HG03575 (cell line): Measurements from ENCODE around the gene ITSN1.
"Not testable (repeated sequence)": the region's sequence is repeated elsewhere in the genome, so short reads cannot be mapped to it uniquely, and the experiment has no call there.

Experiments
- ATAC-seq: cut with Tn5 transposase; IDR thresholded peaks from one replicate; pipeline ENCODE4 v1.9.1; 2021; ENCODE audit not compliant: unreplicated experiment, insufficient number of reproducible peaks, low FRiP score; ENCODE audit errors: extremely low read depth

ITSN1 gene

DNA sequence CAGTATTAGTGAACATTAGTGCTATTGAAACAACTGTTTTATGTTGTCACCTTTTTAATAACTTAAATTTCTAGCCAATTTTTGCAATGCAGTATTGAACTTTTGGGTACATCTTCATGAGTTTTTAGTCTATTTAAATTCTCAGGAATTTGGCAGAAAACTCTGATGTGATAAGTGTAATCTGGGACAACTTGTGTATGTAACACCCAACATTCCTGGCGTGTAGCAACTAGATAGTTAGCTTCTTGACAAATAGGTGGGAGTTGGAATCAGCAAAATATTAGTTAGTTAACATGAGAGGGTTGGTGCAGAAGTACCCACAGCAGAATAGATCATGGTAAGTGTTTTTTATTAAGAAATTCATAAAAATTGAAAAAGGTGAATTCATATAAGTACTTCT lies 111.6 kb downstream of the ITSN1 start:
- no peak for ATAC-seq

DNA sequence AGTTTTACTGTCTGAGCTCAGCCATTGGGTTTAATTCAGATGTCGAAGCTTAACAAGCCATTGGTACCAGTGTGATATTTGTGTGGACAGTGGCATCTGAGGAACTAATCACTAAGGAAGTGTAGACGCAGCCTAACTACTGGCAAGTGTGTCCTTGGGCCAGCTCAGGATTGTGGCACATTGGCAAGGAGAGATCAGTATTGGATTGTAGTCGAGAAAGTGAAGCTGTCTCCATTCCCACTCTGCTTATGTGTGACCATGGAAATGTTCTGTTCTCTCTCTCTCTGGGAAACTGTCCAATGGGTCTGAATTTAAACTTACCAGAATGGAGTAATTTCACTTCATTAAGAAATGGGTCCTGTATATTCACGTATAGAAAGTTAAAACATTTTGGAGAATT lies 112.2 kb downstream of the ITSN1 start:
- no peak for ATAC-seq

DNA sequence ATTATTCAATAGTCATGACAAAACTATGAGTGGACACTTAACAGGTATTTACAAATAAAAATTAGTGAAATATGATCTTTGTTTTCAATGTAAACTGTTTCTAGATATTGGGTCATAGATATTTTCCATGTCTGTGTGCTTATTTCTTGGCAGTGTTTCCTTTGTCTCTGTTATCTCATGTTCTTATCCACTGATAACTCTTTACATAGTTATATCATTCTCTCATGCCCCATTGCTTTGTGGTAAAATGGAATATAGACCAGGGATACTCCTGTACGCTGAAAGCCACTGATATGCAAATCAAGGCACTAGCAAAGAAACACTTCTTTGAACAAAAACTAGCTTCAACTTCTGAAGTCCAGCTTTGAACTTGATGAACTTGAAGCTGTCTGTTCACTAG lies 113.1 kb downstream of the ITSN1 start:
- no peak for ATAC-seq

DNA sequence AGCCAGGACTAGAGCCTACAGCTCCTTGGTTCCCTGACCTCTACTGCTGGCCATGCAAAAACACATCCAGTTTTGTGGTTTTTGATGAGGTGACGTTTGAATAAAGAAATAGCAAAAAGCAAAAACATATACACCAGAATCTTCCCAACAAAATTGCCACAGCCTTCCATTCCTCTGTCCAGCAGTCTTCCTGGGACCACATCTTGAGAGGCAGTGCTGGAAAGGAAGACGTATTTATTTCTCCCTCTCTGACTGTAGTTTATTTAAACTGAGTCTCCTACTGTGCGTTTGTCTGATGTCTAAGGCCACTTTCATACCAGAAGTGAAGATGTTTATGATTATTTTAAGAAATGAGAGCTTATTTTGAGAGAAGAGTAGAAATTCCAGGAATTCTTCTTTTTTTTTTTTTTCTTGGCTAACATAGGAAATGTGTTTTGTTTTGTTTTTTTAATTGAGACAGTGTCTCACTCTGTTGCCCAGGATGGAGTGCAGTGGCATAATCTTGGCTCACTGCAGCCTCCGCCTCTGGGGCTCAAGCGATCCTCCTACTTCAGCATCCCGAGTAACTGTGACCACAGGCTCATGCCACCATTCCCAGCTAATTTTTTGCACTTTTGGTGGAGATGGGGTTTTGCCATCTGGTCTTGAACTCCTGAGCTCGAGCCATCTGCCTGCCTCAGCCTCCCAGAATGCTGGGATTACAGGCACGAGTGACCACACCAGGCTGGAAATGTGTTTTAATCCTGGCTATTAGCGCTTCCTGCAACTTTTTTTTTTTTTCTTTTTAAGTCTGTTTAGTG lies 118.5 kb downstream of the ITSN1 start:
- no peak for ATAC-seq

DNA sequence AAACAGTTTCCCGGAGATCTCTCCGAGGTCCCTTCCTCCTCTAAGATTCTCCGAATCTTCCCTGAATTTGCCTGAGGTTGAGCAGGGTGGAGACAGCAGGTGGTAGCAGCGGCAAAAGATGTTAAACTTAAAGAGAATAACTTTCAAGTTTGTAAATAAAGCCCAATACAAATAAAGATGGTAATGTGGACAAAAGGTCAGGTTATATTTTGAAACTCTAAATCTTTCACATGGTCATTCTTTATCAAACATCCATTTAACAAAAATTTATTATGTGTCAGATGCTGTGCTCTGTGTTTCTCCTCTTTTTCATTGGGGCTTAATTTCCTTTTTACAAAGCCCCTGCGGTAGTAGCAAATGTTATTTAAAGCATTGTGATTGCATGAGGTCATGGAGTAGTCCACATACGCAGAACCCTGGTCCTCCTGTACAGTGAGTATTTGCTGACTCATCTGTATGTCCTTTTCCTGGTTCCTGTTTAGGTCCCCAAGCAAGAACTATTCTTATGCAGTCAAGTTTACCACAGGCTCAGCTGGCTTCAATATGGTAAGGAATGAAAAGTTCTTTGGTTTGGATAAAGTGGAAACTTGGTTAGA lies 119.2 kb downstream of the ITSN1 start:
- ATAC-seq = no peak

DNA sequence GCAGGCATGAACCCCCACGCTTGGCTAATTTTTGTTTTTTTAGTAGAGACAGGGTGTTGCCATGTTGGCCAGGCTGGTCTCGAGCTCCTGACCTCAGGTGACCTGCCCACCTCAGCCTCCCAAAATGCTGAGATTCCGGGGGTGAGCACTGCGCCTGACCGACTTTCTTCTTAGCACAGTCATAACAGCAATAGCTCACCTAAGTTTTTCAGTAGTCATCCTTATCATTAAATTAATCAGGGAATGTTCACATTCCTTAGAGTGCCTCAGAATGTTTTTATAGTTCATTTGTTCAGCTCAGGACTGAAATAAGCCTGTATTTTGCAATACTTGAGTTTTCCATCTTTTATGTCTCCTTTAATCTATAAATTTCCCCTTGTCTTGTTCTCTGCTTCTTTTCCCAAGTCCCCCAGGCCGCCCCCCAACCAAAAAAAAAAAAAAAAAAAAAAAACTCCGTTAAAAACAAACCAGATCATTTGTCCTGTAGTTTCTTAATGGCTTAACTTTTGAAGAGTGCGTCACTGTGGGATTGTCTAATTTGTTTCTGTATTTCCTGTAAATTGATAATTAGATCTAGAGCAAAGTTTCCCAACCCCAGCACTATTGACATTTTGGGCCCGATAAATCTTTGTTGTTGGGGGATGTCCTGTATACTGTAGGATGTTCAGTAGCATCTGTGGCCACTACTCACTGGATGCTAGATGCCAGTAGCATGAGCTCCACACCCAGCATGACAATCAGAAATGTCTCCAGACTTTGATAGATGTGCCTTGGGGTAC lies 120.7 kb downstream of the ITSN1 start:
- no peak for ATAC-seq

DNA sequence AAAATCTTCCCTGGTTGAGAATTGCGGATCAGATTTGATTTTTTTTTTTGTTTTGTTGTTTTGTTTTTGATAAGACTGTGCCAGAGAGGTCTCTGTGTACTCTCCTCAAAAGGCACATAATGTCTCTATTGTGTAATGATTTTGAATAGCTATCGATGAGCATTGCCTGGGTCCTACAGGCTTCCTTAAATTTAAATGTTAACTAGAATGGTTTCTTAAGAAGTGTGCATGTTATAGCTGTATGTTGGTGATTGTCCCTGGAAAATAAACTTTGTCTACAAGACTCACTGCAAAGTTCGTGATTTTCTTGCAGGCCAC lies 121.2 kb downstream of the ITSN1 start:
- ATAC-seq = no peak

DNA sequence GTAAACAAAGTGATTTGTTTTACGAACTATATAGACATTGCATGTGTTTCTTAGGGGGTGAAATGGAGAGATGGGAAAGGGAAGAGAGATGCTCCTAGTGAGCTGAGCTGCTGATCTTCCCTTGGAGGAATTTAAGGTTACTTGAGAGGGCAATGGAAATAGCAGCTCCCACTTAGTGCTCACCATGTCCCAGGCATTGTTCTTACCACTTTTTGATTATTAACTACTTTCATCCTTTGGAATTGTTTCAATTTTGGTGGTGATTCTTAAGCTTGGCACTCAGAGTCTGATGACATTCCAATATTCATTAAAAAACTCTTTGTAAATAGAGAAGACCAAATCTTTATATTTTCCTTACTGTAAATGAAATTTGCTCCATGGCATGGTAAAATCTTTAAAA lies 124.9 kb downstream of the ITSN1 start:
- ATAC-seq = no peak

DNA sequence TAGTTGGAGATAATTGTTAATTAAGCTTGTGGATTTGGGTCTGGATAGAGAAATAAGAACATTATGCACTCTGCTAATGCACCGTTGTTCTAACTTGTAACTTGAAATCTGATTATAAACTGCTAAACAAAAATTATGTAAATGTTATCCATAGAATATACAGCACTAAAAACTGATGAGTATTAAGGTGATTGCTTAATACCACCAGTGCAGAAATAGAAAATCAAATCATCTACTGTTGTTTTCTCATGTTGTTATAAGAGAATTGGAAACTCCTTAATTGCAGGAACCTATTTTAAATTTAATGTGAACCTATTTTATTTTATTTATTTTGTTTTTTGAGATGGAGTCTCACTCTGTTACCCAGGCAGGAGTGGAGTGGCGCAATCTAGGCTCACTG lies 125.7 kb downstream of the ITSN1 start:
- no peak for ATAC-seq

DNA sequence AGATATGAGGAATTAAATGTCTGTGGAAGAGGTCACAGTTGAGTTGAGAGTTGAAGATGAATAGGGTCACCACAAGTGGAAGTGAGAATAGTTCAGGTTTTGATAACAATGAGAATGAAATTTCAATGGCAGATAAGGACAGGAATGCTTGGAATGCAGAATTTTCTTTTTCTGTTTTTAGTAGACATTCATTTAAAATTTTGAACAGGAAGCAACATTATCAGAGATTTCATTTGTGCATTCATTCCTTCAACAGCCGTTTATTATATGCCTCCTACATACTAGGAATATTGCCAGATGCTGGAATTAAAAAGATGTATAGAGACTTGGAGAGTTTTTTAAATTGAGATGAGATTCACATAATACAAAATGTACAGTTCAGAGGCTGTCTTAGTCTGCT lies 126.8 kb downstream of the ITSN1 start:
- ATAC-seq = no peak

DNA sequence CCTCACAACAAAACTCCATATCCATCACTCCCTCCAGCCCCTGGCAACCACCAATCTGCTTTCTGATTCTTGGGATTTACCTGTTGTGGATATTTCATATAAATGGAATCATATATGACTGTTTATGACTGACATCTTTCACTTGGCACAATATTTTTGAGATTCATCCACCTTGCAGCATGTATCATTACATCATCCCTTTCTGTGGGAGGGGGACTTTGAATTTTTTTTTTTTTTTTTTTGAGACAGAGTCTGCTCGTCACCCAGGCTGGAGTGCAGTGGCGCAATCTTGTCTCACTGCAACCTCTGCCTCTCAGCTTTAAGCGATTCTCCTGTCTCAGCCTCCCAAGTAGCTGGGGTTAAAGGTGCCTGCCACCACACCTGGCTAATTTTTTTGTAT lies 128.2 kb downstream of the ITSN1 start:
- no peak for ATAC-seq

DNA sequence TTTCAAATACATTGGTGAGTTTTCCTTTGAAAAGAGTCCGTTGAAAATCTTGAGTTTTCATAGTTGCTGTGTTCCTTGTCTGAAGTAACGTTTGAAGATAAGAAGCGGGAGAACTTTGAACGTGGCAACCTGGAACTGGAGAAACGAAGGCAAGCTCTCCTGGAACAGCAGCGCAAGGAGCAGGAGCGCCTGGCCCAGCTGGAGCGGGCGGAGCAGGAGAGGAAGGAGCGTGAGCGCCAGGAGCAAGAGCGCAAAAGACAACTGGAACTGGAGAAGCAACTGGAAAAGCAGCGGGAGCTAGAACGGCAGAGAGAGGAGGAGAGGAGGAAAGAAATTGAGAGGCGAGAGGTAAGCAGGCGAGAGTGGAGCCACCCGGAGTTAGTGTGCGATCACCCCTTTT lies 129.7 kb downstream of the ITSN1 start:
- ATAC-seq = no peak

DNA sequence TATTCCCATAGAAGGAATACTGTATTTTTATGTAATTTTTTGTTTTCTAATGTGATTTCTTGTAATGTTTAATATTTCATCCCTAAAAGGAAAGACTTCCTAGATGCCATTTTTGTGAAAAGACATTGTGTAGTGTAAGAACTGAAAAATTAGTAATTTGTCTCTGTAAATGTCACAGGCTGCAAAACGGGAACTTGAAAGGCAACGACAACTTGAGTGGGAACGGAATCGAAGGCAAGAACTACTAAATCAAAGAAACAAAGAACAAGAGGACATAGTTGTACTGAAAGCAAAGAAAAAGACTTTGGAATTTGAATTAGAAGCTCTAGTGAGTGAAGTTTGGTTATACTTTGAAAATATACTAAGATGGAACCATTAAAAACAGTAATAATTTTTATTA lies 132.2 kb downstream of the ITSN1 start:
- ATAC-seq = no peak

DNA sequence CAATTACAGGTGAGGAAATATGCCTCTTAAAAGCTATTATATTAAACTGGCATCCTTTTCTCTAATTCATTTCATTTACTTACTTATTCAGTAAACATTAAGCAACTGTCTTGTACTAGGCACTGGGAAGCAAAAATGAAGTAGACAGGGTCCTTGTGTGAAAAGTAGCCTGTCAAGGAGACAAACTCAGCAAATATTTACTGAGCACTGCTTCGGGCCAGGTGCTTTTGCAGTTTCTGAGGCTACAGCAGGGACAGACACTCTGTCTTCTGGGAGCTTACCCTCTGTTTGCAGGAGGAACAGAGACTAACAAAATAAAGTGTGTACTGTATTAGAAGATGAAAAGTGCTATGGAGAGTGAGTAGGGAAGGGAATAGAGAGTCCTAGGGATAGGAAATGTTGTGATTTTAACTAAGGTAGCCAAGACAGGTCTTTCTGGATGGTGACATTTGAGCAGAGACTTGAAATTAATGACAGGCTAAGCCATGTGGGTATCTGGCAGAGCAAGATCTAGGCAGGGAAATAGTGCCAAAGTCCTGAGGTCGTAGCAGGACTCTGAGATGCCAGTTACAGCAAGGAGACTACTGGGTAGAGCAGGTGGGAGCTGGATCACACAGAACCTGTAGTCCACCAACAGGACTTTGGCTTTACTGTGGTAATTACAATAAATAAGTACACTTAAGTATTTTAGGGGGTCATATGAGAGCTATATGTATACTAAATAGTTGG lies 133.0 kb downstream of the ITSN1 start:
- no peak for ATAC-seq

DNA sequence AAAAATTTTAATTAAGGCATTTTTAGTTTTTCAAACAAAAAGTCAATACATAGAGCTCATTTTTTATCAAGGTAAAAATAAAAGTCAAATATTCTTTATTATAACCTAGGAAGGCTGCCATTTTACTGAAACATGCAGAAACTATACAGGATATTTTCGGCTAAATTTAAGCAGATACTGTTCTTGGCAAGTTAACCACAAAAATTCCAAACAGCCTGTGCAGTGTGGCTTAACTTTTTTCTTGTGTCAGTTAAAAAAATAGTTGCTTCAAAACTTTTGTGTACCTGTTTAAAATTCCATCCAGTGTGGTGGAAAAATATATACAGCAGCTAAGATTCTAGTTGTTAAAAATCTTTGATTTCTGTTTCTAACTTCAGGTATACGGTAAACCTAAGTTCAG lies 138.3 kb downstream of the ITSN1 start:
- ATAC-seq = no peak

DNA sequence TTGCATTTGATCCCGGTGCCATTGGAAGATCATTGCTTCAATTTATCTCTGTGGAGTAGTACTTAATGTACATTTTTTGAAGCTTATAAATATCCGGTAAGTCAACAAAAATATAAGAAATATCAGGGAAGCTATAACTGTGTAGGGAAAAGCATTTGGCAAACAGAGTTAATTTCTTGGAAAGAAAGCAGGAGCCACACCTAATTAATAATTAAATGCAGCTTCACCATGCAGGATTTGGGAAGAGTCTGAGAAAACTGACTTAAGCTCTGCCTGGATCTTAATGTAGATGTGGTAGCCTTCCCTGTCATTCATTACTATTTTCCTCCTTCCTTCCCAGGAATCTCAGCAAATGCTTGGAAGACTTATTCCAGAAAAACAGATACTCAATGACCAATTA lies 138.8 kb downstream of the ITSN1 start:
- no peak for ATAC-seq

DNA sequence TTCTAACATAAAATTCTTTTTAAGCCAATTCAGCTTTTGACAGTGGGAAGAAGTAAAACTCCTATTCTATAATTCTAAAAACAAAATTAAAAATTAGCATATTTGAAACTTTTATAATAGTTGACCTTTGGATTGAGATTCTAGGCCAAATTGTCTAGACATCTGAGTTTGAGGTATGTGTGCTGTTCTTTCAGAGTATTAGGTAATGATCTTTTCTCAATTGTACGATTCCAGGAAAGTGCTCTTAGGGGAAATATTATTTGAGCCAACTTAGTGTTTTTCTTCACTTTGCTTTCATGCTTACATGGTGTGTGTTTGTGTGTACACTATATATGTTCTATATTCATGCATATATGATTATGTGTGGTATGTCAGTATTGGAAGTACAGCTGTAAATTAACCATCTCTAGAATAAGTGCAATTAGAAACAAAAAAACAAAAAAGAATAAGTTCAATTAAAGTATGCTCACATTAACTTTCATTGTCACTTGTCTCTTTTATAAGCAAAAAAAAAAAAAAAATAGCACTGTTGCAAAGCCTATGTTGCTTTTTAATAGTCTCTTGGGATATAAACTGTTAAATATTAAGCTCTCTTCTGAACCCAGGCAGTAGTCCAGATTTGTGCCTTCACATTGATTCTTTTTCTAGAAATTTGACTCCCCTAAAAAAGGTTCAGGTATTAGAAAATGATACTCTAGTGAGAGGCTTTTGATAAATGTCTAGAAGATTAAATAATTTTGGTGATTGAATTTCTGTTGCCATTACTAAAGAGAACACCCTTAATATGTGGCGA lies 141.1 kb downstream of the ITSN1 start:
- ATAC-seq = no peak

DNA sequence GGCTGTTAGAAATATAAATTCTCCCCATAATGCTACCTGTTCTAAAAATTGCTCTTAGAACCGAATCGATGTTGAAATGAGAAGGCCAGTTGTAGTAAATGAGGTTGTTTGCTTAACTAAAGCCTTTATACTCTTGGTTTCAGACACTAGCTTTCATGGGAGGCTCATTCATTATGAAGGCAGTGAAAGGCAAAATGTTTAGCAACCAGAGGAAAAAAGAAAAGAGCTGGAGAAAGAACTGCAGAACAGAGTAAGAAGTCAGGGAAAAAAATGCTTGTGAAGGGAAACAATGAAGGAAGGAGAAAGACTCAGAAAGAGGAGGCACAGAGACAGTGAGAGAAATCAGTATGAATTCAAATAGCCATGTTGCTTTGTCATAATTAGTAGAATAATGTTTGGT lies 145.1 kb downstream of the ITSN1 start:
- ATAC-seq = no peak

DNA sequence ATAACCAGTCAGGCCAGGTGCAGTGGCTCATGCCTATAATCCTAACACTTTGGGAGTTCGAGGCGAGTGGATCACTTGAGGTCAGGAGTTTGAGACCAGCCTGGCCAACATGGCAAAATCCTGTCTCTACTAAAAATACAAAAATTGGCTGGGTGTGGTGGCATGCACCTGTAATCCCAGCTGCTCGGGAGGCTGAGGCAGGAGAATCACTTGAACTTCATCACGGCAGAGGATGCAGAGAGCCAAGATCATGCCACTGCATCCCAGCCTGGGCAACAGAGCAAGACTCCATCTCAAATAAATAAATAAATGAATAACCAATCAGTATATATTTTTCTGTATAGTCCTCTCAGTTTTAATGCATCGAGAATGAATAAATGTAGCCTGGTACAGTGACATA lies 146.1 kb downstream of the ITSN1 start:
- ATAC-seq = not testable (repeated sequence)
